HG03521 (cell line): ENCODE results near the gene NCAPG2.

Experiments
- ATAC-seq: cut with Tn5 transposase; IDR thresholded peaks from one replicate; pipeline ENCODE4 v1.9.1; 2021; ENCODE audit warnings: mild to moderate bottlenecking, moderate library complexity; ENCODE audit not compliant: unreplicated experiment

NCAPG2 gene

DNA sequence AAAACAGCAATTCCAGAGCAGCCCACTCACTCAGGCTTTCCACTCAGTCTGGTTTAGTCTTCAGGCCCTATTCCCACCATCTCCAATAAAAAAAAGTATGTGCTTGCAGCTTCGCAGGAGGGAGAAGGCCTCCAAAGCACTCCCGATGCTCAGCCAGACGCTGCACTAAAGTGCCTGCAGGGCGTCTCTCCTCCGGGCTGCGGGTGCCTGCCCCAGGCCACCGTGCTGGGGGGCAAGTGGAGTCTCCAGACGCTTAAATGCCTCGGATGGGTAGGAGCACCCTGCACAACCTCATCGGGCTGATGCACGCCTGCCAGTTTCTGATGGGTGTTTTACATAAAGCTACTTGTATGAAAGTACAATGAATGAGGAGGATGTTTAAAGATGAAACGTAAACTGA is 31.3 kb upstream of the NCAPG2 start:
- no peak for ATAC-seq

DNA sequence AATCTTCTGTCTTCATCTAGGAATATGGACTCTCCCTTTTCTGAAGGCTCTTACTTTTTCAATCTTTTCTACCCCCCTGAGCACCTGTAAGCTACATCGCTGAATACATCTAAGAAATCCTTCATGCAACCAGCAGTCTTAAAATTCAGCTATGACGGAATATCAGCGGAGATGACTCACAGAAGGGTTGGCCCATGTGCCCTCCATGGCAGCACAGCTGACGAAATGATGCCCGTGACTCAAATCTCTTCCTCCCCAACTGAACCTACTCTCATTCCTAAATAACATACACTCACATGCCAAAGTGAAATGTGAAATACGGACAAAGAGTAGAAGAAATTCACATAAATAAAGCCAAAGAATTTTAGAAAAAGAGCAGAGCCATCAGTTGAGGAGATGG is 30.3 kb upstream of the NCAPG2 start:
- no peak for ATAC-seq

DNA sequence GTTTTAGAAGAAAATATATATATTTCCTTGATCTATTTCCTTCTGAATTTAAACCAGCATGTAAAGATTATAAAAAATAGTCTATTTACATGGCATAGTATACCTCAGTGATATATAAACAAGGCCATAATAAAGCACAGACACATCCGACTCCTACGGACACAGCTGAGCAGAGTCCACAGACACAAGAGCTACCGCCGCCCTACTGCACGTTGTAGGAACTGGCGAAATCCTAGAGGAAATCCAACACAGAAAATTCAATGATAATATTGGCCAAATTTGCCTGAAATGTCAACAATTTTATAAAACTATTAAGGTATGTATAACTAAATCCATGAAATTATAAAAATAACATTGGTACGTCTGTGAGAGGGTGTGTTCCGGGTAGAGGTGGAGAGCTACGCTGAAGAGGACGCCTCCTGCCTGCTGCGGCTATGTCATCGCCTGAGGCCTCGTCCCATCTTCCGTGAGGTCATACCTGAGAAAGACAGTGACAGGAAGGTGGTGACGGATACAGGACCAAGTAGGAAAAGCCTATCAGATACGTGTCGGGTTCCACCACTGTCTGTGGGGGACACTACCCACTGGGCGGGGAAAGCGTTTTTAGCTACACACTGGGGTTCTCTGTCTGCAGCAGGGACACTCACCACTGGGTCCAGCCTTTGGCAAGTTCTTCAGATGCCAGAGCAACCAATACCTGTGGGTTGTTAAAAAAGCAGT is 29.3 kb upstream of the NCAPG2 start:
- no peak for ATAC-seq

DNA sequence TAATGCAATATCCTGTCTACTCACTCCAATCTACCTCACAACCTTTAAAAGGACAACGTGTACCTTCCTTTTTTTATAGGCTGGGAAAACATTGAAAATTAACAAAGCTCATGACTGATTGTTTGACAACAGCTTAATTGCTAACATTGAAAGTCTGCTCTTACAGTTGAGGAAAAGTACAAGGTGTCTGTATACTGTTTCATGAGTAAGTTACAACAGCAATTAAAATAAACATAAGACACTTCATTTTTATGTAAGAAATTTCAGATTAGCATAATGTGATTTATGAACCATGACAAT is 28.6 kb upstream of the NCAPG2 start:
- no peak for ATAC-seq

DNA sequence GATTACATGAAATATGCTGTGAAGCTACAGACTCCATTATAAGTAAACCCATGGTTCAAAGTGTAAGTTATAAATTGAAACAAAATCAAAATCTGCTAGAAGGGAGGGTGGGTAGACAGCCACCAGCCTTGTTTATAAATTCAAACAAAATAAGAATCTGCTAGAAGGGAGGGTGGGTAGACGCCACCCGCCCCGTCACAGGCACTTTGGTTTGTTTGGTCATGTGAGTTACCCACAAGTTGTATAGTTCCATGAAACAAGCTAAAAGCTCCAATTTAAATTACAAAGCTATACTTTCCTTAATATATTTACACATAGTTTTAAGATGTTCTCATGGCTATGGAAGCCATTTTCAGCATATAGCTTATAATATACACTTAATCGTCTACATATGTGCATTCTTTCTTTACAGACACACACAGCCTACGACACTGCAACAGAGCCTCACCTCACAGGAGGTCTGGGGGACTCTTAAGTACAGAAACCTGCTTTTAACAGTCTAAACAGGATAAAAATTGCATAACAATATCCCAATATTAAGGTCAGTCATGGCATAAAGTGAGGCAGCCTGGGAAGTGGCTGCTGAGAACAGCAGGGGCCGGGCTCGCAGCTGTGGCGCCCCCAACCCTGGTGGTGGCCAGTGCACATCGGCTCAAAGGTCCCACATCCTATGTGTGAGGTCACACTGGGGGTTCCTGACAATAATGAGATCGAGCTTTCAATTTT is 28.1 kb upstream of the NCAPG2 start:
- no peak for ATAC-seq

DNA sequence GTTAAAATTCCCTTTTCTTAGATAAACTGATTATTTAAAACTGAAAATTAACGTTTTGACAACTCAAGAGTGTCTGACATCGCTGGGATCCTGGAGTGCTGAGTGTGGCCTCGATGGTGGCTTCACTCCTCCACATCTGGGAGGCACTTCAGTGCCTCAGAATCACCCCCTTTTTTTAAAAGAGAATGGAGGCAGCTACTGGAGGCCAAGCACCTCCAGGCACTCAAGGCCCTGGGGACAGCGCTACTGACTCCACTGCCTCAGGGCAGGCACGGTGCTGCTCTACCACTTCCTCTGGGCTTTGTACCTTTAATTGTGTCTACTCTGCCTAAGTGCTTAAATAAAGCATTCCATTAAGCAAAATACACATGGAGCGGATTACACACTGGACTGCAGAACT is 27.2 kb upstream of the NCAPG2 start:
- no peak for ATAC-seq

DNA sequence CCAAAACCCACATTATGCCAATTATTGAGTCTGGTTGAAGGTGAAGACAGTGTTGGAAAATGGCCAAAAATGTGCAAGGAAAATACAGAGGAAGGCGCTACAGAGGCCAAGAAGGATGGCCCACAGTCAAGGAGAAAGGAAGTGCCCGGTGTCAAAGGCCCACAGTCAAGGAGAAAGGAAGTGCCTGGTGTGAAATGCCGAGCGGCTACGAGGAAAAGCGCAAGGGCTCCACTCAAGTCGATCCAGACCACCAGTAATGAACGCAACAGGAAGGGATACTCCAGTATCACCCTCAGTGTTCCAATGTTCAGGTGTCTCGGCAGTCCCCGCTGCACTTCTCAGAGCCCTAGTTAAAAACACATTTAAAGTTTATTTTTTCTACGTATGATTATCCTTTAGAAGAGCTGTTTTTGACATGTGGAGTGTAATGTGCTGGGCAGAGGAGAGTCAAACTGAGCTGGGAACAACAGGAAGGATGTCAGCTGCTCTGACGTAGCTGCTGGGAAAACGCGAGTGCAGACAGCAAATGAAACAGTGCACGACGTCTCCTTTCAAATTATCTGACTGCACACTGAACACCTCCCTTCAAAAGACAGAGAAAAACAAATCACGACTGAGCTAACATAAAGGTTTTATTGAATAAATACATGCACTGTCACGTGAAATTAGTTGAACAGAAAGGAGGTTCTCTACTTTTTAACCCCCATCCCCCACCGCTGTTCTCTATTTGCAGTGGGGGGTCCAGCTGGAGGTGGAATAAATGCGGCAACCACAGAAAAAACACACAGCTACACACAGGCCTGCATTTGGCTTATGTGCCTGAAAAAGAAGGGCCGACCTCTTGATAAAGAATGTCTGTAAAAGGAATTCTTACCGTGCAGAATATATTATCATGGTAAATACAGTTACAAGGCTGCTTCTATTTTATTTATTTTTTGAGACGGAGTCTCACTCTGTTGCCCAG is 26.1 kb upstream of the NCAPG2 start:
- ATAC-seq = no peak

GRCh38 chr7:158729646-158730382 is 25.2 kb upstream of the NCAPG2 start:
- no peak for ATAC-seq

DNA sequence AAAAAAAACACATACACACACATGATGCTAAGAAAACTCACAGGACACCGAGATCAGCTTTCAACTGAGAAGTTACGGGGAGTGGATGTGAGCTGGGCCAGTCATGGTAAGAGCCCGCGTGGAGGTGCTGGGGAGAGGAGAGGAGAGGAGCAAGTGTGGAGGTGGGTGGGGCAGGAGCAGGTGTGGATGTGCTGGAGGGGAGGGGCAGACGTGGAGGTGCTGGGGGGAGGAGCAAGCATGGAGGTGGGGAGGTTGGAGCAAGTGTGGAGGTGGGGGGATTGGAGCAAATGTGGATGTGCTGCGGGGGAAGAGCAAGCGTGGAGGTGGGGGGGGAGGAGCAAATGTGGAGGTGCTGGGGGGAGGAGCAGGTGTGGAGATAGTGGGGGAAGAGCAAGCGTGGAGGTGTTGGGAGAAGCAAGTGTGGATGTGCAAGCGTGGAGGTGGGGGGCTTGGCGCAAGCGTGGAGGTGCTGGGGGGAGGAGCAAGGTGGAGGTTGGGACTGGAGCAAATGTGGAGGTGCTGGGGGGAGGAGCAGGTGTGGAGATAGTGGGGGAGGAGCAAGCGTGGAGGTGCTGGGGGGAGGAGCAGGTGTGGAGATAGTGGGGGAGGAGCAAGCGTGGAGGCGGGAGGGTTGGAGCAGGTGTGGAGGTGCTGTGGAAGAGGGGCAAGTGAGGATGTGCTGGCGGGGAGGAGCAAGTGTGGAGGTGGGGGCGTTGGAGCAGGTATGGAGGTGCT is 24.5 kb upstream of the NCAPG2 start:
- no peak for ATAC-seq

- no peak for ATAC-seq
These were observed 23.1 kb upstream of the NCAPG2 start for GRCh38 chr7:158727690-158728089.

GRCh38 chr7:158726277-158726807 is 21.7 kb upstream of the NCAPG2 start:
- ATAC-seq = no peak

- no peak for ATAC-seq
These were observed 20.8 kb upstream of the NCAPG2 start for GRCh38 chr7:158725506-158725800.

- ATAC-seq = no peak
These were observed 20.3 kb upstream of the NCAPG2 start for GRCh38 chr7:158724658-158725505.

GRCh38 chr7:158723714-158724385 is 19.2 kb upstream of the NCAPG2 start:
- ATAC-seq = no peak

DNA sequence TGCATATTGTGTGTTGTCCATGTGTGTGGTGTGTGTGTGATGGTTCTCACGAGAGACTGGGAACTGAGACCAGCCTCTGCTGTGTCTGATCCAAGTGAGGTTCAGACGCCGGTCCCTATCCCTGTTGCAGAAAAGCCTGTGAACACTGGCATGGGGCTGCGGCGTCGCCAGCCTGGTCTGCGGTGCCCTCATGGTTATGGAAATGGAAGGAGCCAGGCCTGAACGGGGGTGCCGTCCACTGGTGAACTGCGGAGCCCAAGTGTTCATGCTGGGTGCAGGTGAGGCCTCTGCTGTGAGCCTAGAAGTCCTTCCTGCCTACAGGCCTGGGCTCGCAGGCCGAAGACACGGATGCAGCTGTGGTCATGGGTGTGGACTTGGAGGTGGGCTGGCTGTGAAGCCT is 18.7 kb upstream of the NCAPG2 start:
- no peak for ATAC-seq

- ATAC-seq = no peak
These were observed 18.1 kb upstream of the NCAPG2 start for GRCh38 chr7:158722574-158723237.

- no peak for ATAC-seq
These were observed 15.5 kb upstream of the NCAPG2 start for GRCh38 chr7:158720112-158720511.

GRCh38 chr7:158716802-158717201 is 12.2 kb upstream of the NCAPG2 start:
- no peak for ATAC-seq
